Measurements from ENCODE around the gene DOCK4.

DNA sequence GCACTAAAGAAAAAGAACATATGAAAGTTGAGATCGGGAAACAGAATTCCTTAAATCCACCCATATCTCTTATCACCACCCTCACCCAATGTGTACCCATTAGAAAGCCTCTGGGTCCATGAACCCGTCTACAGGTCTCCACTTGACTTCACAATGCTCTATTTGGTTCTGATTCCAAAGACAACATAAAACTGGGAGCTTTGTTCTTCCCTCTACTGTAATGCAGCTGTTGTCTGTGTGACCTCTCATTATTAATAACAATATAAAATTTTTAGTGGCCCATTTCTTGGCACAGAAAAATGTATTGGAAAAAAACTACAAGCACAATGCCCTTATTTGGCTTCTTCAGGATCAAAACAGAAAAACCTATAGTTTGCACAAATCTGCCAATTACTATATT, 30.0 kb downstream of the DOCK4 start:
- TF ChIP-seq POLR2A (IDR thresholded peaks at IDR 0.05): no peak
- TF ChIP-seq, protein P1, sequence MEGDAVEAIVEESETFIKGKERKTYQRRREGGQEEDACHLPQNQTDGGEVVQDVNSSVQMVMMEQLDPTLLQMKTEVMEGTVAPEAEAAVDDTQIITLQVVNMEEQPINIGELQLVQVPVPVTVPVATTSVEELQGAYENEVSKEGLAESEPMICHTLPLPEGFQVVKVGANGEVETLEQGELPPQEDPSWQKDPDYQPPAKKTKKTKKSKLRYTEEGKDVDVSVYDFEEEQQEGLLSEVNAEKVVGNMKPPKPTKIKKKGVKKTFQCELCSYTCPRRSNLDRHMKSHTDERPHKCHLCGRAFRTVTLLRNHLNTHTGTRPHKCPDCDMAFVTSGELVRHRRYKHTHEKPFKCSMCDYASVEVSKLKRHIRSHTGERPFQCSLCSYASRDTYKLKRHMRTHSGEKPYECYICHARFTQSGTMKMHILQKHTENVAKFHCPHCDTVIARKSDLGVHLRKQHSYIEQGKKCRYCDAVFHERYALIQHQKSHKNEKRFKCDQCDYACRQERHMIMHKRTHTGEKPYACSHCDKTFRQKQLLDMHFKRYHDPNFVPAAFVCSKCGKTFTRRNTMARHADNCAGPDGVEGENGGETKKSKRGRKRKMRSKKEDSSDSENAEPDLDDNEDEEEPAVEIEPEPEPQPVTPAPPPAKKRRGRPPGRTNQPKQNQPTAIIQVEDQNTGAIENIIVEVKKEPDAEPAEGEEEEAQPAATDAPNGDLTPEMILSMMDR (IDR thresholded peaks at IDR 0.05): no peak
